GM18873 (cell line): ENCODE measurements around the gene RCOR3.
"Not testable (repeated sequence)": the region's sequence is repeated elsewhere in the genome, so short reads cannot be mapped to it uniquely, and the experiment has no call there.

Experiments
- ATAC-seq: cut with Tn5 transposase; IDR thresholded peaks from one replicate; pipeline ENCODE4 v1.9.1; 2021; ENCODE audit warnings: mild to moderate bottlenecking, moderate library complexity, moderate number of reproducible peaks; ENCODE audit not compliant: unreplicated experiment, low FRiP score

The RCOR3 gene

DNA sequence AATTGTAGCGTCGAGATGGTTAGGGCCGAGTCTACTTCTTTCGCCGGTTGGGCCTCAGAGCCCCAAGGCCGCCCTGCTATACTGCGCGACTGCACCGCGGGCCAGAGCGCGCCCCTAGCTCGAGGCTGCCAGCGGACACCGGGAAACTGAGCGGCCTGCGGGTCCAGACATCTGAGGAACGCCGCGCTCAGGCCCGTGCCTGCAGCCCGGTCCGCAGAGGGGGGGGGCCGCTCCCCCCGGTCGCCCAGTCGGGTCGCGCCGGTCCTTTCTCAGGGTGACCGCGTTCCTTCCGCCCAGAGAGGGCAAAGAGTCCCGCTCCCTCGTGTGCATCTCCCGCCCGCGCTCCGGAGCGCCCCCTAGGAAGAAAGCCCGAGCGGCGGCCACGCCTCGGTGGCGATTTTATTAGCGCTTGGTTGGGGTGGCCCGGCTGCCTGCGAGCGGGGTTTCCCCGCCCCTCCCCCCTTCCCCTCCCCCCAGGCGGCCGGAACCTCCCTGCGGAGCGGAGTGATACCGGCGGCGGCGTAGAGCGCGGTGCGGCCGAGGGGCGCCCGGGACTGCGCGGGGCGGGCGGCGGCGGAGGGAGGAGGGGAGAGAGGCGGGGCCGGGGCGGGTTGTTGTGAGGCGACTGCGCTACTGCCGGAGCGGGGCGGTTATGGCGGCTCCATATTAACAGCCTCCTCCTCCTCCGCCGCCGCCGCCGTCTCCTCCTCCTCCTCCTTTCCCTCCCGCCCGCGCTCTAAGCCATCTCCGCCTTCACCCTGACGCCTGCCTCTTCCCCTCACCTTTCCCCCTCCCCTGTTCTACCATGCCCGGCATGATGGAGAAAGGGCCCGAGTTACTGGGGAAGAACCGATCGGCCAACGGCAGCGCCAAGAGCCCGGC is at the start of gene RCOR3:
TSS of gene RCOR3 (plus strand) at position 611 of the 882 bp plus-strand sequence. CDS start at position 806, 195 bp downstream.
- ATAC-seq = peak; percentile 61

DNA sequence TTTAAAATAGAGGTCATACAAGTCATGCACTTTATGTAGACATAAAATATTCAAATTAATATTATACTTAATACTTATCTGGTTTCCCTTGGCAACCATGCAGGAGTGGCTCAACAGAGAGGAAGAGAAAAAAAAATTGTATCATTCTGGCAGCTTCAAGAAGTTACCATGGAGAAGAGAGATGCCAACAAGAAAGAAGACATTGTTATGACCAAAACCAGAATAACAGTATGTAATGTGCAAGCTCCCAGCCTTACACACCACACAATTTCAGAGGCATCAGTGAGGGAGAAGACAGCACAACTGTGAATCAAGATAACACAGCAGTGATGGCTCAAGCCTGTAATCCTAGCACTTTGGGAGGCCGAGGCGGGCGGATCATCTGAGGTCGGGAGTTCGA is 49.1 kb upstream of the RCOR3 start:
- ATAC-seq = no peak

DNA sequence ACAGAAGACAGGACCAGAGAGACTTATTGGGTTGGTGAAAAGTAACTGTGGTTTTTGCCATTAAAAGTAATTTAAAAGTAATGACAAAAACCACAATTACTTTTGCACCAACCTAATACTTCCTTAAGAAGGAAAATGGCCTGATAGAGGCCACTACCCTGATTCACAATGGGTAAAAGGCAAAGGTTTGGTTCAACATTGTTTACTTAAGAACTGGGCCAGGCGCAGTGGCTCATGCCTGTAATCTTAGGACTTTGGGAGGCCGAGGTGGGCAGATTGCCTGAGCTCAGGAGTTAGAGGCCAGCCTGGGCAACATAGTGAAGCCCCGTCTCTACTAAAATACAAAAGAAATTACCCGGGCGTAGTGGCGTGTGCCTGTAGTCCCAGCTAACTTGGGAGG is 48.2 kb upstream of the RCOR3 start:
- no peak for ATAC-seq

DNA sequence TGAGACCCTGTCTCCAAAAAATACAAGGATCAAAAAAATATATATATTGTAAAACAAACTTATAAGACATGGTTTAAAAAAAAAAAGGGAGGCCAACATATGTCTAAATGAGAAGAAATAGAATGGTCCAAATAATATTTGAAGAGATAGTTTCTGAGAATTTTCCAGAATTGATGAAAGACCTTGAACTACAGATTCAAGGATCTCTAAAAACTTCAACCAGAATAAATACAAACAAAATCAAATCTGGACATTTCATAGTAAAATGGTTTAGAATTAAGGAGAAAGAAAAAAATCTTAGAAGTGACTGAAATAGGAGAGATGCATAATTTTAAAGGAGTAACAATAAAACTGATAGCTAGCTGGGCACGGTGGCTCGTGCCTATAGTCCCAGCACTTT is 45.5 kb upstream of the RCOR3 start:
- no peak for ATAC-seq

- ATAC-seq = no peak
Observed at GRCh38 chr1:211215577-211215976, 43.6 kb upstream of the RCOR3 start.

- no peak for ATAC-seq
Observed at GRCh38 chr1:211217392-211217791, 41.8 kb upstream of the RCOR3 start.

DNA sequence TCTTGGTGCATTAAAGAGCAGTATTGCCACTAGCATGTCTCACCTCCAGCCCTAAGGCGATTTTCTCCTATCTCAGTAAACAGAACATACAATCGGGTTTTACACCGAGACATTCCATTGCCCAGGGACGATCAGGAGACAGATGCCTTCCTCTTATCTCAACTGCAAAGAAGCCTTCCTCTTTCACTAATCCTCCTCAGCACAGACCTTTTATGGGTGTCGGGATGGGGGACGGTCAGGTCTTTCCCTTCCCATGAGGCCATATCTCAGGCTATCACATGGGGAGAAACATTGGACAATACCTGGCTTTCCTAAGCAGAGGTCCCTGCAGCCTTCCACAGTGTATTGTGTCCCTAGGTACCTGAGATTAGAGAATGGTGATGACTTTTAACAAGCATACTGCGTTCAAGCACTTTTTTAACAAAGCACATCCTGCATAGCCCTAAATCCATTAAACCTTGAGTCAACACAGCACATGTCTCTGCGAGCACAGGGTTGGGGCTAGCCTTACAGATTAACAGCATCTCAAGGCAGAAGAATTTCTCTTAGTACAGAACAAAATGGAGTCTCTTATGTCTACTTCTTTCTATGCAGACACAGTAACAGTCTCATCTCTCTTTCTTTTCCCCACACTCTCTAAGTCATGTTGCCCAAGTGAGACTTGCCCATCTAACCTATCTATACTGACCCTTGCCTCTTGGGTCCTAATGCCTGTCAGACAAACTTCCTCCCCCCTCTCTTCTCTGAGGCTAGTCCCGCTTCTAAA is 36.5 kb upstream of the RCOR3 start:
- not testable (repeated sequence) for ATAC-seq

DNA sequence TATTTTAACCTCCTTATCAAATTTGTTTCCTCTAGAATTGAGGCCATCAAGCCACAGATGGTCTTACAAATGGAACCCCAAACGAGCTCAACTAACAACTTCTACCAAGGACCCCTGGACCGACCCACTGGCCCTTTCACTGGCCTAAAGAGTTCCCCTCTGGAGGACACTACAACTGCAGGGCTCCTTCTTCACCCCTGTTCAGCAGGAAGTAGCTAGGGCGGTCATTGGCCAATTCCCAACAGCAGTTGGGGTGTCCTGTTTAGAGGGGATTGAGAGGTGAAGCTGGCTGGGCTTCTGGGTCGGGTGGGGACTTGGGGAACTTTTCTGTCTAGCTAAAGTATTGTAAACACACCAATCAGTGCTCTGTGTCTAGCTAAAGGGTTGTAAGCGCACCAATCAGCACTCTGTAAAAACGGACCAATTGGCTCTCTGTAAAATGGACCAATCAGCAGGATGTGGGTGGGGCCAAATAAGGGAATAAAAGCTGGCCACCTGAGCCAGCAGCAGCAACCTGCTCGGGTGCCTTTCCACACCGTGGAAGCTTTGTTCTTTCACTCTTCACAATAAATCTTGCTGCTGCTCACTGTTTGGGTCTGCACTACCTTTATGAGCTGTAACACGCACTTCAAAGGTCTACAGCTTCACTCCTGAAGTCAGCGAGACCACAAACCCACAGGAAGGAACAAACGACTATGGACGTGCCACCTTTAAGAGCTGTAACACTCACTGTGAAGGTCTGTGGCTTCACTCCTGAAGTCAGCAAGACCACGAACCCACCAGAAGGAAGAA is 30.4 kb upstream of the RCOR3 start:
- ATAC-seq = not testable (repeated sequence)

GRCh38 chr1:211229365-211229759 is 29.8 kb upstream of the RCOR3 start:
- ATAC-seq = no peak

GRCh38 chr1:211231873-211232272 is 27.3 kb upstream of the RCOR3 start:
- ATAC-seq = no peak

DNA sequence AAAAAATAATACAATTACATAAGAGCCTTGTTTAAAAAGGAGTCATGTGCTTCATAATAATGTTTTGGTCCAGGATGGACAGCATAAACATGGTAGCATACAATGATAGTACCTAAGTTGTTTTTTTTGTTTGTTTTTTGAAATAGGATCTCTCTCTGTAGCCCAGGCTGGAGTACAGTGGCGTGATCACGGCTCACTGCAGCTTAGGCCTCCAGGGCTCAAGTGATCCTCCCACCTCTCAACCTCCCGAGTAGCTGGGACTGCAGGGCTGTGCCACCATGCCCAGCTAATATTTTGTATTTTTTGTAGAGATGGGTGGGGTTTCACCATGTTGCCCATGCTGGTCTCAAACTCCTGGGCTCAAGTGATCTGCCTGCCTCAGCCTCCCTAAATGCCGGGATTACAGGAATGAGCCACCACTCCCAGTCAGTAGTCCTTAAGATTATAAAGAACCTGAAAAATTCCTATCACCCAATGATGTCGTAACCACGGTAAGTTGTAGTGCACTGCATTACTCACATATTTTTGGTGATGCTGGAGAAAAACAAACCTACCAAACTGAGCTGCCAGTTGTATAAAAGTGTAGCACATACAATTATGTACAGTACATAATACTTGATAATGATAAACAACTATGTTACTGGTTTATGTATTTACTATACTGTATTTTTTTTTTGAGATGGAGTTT is 22.4 kb upstream of the RCOR3 start:
- ATAC-seq = no peak

GRCh38 chr1:211237579-211237978 is 21.6 kb upstream of the RCOR3 start:
- no peak for ATAC-seq

- ATAC-seq = not testable (repeated sequence)
Observed at GRCh38 chr1:211240567-211240966, 18.6 kb upstream of the RCOR3 start.

DNA sequence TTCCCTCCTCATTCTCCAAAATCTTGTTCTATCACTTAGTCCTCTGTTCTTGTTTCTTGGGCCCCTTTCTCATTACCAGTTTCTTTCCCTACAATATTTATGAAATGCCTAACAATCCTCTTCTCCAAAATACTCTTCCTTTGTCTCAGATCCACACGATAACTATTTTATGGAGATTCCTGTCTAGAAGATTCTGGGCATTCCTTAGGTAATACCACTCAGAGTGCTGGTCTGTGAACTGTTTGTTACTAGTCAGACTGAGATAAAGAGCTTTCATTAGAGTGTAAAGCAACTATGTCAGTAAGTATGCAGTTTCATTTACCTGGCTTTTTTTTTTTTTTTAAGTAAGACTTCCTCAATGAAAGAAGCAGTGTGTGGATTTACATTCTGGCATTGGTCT is 18.1 kb upstream of the RCOR3 start:
- ATAC-seq = no peak

DNA sequence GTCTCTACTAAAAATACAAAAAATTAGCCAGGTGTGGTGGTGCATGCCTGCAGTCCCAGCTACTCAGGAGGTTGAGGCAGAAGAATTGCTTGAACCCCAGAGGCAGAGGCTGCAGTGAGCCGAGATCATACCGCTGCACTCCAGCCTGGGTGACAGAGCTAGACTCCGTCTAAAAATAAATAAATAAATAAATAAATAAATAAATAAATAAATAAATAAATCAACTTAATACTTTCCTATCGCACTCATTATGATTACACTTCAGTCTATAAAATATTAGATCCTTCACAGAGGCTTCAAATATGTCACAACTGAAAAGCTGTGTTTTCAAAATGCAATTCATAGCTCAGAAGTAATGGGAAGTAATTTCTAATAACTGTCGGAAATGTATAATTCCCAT is 15.5 kb upstream of the RCOR3 start:
- ATAC-seq = not testable (repeated sequence)

- ATAC-seq = not testable (repeated sequence)
Observed at GRCh38 chr1:211246583-211246982, 12.6 kb upstream of the RCOR3 start.

DNA sequence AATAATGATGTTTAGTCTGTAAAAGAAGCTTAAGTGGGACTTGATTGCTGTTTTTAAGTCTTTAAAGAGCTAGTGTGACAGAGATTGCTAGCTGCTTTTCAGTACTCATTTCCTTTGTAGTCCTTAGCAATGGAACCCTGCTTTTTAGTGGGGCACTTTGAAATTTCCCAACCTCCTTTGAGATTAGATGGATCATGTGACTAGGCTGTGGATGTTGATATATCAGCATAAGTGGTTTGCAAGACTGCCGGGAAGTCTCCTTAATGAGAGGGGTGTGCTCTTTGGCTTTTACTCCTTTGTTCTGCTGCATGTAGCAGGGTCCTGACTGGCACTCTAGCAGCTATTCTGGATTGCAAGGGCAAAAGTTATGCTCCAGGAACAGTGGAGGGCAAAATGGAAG is 11.2 kb upstream of the RCOR3 start:
- no peak for ATAC-seq

DNA sequence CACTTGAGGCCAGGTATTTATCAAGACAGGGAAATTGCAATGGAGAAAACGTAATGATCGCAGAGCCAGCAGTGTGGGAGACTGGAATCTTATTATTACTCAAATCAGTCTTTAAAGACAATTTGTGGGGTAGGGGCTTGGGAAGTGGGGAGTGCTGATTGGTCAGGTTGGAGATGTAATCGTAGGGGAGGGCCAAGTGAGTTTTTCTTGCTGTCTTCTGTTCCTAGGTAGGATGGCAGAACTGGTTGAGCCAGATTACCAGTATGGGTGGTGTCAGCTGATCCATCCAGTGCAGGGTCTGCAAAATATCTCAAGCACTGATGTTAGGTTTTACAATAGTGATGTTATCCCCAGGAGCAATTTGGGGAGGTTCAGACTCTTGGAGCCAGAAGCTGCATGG is 9.6 kb upstream of the RCOR3 start:
- not testable (repeated sequence) for ATAC-seq

DNA sequence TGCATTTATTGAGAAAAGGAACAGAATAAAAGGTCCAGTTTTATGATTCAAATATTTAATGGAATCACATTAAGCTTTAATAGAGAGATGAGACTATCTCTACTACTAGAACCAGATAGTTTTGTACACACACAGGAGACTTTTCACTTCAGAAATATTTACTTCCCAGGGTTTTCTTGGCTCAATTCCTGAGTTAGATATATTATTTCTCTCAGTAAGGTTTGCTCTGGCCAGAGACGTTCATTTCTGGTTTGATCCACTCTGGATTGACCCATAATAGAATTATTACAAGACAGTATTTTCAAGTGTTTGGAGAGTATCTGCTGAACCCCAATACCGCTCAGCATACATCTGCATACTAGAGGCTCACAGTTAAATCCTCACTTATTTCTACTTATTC is 1.3 kb upstream of the RCOR3 start:
- ATAC-seq = no peak

- peak; percentile 27 for ATAC-seq
Observed at GRCh38 chr1:211258310-211258755, 833 bp upstream of the RCOR3 start.
